ENCODE results near the gene CYGB. TPM values are rescaled to one million over a fixed set of nuclear protein-coding genes. Genes with fewer than 3 reads are reported as not detected.

Gene CYGB
- total RNA-seq, result 1.2 and 2.0 TPM in 2 replicates

DNA sequence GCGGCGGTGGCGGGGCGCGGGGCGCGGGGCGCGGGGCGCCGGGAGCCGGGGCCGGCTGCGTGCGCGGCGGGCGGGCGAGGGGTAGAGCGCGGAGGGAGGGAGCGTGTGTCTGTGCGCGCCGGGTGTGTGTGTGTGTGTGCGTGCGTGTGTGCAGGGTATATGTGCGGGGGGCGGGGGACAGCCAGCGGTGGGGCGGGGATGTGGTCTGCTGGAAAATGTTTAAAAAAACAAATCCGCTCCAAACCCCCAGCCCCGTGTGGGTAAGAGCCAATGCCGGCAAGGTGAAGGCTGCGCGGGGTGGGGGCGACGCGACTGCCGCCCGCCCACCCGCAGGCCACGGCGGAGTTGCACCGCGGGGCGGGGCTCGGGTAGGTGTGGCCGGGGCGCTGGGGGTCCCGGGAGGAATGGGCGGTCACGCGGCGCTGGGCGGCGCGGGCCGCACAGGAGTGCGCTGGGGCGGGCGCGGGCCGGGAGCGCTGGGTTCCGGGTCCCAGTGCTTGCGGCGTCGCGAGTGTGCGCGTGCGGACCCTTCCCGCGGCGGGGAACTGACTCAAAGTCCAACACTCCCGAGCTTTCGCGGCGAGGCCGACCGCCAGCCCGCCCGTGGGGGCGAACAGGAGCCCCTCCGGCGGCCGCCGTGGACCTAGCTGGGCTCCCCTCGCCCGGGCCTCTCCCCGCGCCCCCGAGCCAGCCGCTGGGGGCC, at the start of gene CYGB:
Gene CYGB, minus strand, starts transcription at position 132 of the 703 bp plus-strand sequence. CDS start 167 bp downstream, outside the sequence.

DNA sequence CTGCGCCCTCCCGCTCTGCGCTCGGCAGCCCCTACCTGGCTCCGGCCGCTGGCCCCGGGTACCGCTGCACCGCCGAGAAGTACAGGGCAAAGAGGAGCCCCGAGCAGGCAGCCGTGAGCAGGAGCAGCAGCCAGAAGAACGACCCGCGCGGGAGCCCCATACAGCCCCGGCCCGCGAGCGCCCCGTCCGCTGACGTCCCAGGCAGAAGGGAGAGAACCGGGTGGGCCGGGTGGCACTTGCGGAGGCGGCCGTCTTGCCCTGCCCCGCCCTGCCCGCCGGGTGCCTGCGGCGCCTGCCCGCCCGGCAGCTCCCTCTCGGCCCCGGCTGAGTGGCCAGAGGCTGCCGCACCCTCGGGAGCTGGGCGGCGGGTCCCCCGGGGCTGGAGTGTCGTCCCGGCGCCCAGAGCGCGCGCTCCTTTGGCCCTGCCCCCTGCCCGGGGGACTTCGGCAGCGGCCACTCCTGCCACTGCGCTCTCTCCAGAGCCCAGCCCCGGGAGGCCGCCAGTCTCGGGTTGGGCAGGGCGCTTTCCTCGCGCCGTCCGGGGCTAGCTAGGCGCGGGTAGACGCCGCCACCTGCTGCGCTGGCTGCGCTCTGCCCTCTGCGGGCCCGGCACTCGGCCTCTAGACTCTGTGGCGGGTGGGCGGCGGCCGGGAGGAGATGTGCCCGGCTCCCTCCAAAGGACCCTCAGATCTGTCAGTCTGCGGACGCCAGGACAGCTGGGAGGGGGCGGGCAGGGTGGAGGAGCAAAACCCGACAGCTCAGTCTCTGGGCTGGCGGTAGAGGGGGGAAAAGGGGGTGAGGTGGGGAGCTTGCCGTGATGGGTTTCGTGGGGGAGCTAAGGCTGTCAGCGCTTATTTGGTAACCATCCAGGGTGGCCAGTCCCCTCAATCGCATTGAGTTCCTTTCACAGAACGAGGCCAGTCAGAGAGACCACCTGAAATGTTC, 48.4 kb upstream of the CYGB start, which contains the start of gene ST6GALNAC2:
Gene ST6GALNAC2, minus strand, starts transcription at position 212 of the 945 bp plus-strand sequence. Its CDS starts 52 bp downstream, at position 160.

DNA sequence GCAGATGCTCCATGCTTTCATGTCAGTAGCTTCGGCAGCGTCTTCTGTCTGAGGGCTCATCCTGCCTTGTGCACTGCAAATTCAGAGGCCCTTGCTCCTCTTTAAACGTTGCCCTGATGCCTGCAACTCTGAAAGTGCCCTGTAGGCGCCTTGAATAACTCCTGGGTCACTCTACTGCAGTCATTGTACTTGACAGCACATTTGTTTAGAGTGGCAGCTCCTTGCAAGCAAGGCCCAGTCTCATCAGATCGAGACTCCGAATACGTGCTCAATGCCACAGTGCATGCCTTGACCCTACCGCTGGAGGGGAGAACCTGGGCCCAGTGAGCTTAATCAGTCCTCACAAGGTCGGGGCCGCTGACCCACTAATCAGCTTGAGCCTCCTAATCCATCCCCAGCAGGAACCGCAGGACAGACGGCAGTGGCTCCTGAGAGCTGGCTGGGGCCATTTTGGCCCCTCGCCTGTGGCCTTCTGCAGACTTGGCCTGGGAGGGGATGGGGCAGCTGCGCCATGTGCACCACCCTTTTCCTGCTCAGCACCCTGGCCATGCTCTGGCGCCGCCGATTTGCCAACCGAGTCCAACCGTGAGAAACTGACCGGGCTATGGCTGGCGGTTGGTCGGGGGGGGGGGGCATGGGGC, 2.2 kb upstream of the CYGB start, which contains the start of gene PRCD:
Gene PRCD, plus strand, starts transcription at position 414 of the 641 bp plus-strand sequence. Its CDS starts 98 bp downstream, at position 512.

DNA sequence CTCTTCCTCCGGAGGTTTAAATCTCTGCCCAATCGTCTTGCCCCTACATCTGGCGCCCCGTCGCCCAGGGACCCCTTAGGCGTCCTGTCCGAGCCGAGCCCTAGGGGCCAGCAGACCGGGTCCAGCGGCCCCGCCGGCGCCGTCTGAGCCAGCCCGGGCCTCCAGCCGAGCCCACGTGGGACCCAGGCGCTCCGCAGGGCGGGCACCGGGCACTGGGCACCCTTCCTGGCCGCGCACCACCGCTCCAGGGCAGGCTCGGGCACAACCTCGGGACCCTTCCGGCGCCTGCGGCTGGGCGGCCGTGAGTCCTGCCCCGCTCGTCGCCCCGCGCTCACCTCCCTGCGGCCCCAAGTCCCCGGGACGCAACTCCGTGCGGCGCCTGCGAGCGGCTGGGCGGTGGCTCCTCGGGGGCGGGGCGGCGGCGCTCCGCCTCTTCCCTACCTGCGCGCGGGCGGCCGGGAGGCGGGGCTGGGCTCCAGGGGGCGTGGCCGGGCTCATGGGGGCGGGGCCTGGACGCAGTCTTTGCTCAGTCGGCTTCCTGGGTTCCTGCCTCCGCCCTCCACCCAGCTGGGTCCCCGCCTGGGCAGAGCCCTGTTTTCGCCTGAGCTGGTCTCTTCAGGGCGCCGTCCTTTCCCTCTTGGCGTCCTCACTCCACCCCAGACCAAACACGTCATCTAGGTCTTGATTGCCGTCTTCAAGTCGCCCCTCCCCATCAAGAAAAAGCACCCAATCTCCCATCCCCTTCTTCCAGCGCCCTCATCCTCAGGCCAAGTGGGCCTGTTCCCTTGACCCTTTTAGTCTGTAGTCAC, 36.3 kb downstream of the CYGB start, which contains the start of gene RHBDF2:
Gene RHBDF2, minus strand, starts transcription at position 406 of the 809 bp plus-strand sequence. CDS start 19,899 bp downstream, outside the sequence.

Small RNA genes within 50 kb of the gene (small RNA-seq; reads per million reads assigned to genes)
- gene SNORD1A, result not detected
- gene SNORD1B, result 720 reads per million, percentile 99 among the genes with 10 or more reads in this experiment

Other genes with a start within 250 kb of the CYGB start
- gene QRICH2, start 229.4 kb downstream of the CYGB start, total RNA-seq, result 3.8 and 12.2 TPM in 2 replicates
- 76.9 and 231 TPM in 2 replicates for gene PRPSAP1, start 183.8 kb downstream of the CYGB start, total RNA-seq
- gene SPHK1, start 153.1 kb downstream of the CYGB start, total RNA-seq, result 62.8 and 90.7 TPM in 2 replicates
- gene UBE2O, start 84.6 kb downstream of the CYGB start, total RNA-seq, result 11.2 and 17.3 TPM in 2 replicates
- 0.79 TPM in 1 of 2 replicates, not detected in the other for gene AANAT, start 70.1 kb downstream of the CYGB start, total RNA-seq
- 11.0 and 15.8 TPM in 2 replicates for gene RHBDF2, start 36.3 kb downstream of the CYGB start, total RNA-seq
- gene PRCD, start 2.3 kb upstream of the CYGB start, total RNA-seq, result 0.43 TPM in 1 of 2 replicates, not detected in the other
- 8.6 and 20.8 TPM in 2 replicates for gene ST6GALNAC2, start 48.2 kb upstream of the CYGB start, total RNA-seq
- gene ST6GALNAC1, start 106.0 kb upstream of the CYGB start, total RNA-seq, result 0.79 and 1.3 TPM in 2 replicates
- 263 and 346 TPM in 2 replicates for gene MXRA7, start 173.3 kb upstream of the CYGB start, total RNA-seq
- gene JMJD6, start 188.9 kb upstream of the CYGB start, total RNA-seq, result 11.4 and 11.5 TPM in 2 replicates
- gene METTL23, start 189.1 kb upstream of the CYGB start, total RNA-seq, result 17.9 and 23.2 TPM in 2 replicates
- 94.6 and 210 TPM in 2 replicates for gene SRSF2, start 199.6 kb upstream of the CYGB start, total RNA-seq
- gene MFSD11, start 200.4 kb upstream of the CYGB start, total RNA-seq, result 46.2 and 49.5 TPM in 2 replicates